Brain microvascular endothelial cell (primary cell): ENCODE data around the gene C16orf74.

Experiments used
- DNase-seq: peaks from one replicate; pipeline ENCODE4 v3.0.0-alpha.2; 2020
- H3K27ac ChIP-seq: fragments of 250-450 bp; sonication (Bioruptor Pico); 2 replicates; pipeline ENCODE4 v1.5.1; 2020; ENCODE audit warnings: mild to moderate bottlenecking, moderate library complexity
- H3K27me3 ChIP-seq: fragments of 250-450 bp; sonication (Bioruptor Pico); replicated peaks from 2 replicates; pipeline ENCODE4 v1.5.1; 2020; ENCODE audit warnings: mild to moderate bottlenecking
- H3K36me3 ChIP-seq: fragments of 250-450 bp; sonication (Bioruptor Pico); replicated peaks from 2 replicates; pipeline ENCODE4 v1.5.1; 2020; ENCODE audit warnings: mild to moderate bottlenecking
- H3K4me3 ChIP-seq: 2 replicates; pipeline ENCODE4 v1.5.1; 2011; ENCODE audit warnings: low read depth, mild to moderate bottlenecking, control low read depth, low read length, moderate library complexity
- in situ Hi-C: cut with HindIII; loops from 2 replicates; pipeline ENCODE4 v1.10.0; 2017; ENCODE audit warnings: low sequenced_read_pairs, low pct_ligation_motif_present
- TF ChIP-seq, protein P1 (sequence below): IDR thresholded peaks from 2 replicates; pipeline ENCODE4 v1.5.1; 2011; ENCODE audit warnings: low read depth, mild to moderate bottlenecking, moderate library complexity, low read length, control low read depth, inconsistent platforms; ENCODE audit errors: missing control alignments

The C16orf74 gene

DNA sequence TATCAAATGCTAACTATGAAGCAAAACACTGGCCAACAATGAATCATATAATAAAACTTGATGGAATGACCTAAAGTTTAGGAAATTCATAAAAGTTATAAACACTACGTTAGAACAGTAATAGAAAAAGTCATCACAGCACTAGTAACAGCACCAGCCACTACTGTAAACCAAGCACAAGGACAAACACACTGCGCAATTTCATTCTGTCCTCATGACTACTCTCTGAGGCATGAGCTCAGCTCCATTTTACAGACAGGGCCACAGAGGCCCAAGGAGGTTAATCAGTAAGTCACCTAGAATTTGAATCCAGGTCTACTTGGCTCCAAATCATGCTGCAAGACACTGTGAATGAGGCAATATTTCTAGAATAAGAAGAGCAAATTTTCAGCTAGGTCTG is 35.0 kb upstream of the C16orf74 start:
- TF ChIP-seq, protein P1, sequence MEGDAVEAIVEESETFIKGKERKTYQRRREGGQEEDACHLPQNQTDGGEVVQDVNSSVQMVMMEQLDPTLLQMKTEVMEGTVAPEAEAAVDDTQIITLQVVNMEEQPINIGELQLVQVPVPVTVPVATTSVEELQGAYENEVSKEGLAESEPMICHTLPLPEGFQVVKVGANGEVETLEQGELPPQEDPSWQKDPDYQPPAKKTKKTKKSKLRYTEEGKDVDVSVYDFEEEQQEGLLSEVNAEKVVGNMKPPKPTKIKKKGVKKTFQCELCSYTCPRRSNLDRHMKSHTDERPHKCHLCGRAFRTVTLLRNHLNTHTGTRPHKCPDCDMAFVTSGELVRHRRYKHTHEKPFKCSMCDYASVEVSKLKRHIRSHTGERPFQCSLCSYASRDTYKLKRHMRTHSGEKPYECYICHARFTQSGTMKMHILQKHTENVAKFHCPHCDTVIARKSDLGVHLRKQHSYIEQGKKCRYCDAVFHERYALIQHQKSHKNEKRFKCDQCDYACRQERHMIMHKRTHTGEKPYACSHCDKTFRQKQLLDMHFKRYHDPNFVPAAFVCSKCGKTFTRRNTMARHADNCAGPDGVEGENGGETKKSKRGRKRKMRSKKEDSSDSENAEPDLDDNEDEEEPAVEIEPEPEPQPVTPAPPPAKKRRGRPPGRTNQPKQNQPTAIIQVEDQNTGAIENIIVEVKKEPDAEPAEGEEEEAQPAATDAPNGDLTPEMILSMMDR, result no peak
- H3K36me3 ChIP-seq, result peaks cover 31% of the 10 kb centered on the region
- in situ Hi-C loops, result no loop called here

DNA sequence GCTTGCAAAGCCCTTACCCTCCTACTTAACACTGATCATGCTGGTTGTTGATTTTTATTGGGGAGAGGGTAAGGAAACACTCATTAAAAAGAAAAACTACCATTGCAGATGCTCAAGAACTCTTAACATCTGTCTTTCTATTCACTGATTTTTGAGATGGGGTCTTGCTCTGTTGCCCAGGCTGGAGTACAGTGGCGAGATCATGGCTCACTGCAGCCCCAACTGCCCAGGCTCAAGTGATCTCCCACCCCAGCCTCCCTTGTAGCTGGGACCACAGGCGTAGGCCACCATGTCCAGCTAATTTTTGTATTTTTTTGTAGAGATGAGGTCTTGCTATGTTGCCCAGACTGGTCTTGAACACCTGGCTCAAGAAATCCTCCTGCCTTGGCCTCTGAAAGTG is 33.9 kb upstream of the C16orf74 start:
- TF ChIP-seq, protein P1, result no peak

More for the DNA sequence above, 35.0 kb upstream of the C16orf74 start:
- Histone ChIP-seq H3K27me3 (no peaks in the 10 kb centered on the region), H3K27ac (no peak overlapping the region), H3K4me3 (no peak overlapping the region)
- no peak for DNase-seq

DNA sequence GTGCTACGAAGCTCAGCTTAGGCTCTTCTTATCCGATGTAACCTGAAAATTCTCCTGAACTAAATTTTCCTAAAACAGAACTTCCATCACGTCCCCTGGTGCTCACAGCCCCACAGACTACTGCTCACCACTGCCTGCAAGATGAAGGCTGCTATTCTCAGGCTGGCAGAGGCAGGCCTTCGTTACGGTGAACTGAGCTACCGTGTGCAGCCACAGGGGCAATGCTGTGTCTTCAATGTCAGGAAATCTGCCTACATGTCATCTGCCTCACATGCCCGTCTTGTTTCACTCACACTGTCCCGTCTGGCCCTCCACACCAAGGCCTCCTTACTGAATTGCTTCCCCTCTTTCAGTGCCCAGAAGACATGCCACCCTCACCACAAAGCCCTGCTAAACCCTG is 32.5 kb upstream of the C16orf74 start:
- DNase-seq, result no peak
- TF ChIP-seq, protein P1, result no peak
- Histone ChIP-seq H3K27me3 (no peaks in the 10 kb centered on the region), H3K36me3 (peaks cover 53% of the 10 kb centered on the region), H3K4me3 (no peak overlapping the region), H3K27ac (no peak overlapping the region)
- in situ Hi-C loops, result no loop called here

More for the DNA sequence above, 33.9 kb upstream of the C16orf74 start:
- H3K36me3 ChIP-seq, result peaks cover 42% of the 10 kb centered on the region
- in situ Hi-C loops, result no loop called here
- H3K27ac ChIP-seq, result no peak overlapping the region
- no peaks in the 10 kb centered on the region for H3K27me3 ChIP-seq
- no peak for DNase-seq
- no peak overlapping the region for H3K4me3 ChIP-seq

DNA sequence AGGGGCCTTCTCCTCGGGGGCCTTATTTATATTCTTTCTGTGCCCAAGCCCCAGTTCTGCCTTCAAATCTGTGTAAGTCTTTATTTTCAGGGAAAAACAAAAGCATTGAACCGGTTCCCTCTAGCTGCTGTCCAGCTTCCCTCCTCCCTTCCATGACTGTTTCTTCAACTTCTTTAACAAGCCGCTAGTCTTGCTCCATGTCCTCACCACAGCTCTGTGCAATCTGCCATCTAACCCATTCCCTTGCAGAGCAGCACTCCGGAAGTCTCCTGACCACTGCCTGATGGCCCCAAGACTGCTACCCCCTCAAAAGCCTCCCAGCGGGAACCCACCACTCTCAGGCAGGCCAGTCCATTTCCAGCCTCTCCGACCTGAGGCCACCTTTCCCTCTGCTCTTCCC is 31.6 kb upstream of the C16orf74 start:
- TF ChIP-seq, protein P1, result no peak
- Histone ChIP-seq H3K4me3 (no peak overlapping the region), H3K27ac (no peak overlapping the region), H3K27me3 (no peaks in the 10 kb centered on the region), H3K36me3 (peaks cover 47% of the 10 kb centered on the region)
- DNase-seq, result no peak
- in situ Hi-C loops, result no loop called here

DNA sequence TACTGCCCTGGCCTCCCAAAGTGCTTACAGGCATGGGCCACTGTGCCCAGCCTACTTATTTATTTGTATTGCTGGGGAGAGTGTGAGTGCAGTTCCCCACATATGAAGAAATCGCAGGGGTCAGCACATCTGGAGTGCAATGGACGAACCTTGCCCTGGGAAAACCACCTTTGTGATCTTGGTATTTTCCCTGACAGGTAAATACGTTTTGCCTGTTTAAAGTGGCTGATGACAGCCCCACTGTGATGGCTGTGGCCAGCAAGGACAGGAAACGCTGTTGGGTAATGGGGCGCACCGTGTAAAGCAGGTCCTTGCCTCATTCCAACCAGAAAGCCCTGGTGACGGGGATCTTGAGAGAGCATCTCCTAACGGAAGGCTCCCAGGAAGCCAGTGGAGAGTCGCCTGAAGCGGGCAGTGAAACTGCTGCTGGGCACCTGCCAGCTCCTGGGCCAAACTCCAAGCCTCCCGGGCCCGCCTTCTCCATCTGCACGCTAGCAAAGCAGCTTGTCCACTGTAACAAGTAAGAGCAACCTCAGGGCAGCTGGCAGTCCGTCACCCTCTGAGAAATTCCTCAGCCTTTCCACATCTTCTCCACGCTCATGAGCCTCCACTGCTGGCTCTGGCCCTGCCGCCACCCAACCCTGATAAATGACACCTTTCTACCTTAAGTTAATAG is 30.9 kb upstream of the C16orf74 start:
- no peak for DNase-seq
- Histone ChIP-seq H3K27ac (no peak overlapping the region), H3K4me3 (no peak overlapping the region), H3K27me3 (no peaks in the 10 kb centered on the region), H3K36me3 (peaks cover 44% of the 10 kb centered on the region)
- TF ChIP-seq, protein P1, result no peak
- in situ Hi-C loops, result no loop called here

DNA sequence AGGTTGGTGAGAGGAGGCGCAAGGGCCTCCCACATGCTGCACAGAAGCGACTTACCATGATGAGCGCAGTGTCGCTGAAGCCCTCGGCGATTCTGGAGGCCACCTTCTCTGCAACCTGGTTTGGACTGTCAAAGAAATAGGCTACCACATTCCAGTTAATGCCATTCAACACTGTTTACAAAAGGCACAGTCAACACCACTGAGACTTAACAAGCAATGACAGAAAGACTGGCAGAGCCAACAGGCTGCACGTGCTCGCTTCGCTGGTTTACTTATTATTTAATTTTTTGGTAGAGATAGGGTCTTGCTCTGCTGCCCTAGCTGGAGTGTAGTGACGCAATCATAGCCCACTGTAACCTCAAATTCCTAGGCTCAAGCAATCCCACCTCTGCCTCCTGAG is 30.3 kb upstream of the C16orf74 start:
- Histone ChIP-seq H3K27ac (no peak overlapping the region), H3K36me3 (peaks cover 41% of the 10 kb centered on the region), H3K4me3 (no peak overlapping the region), H3K27me3 (no peaks in the 10 kb centered on the region)
- in situ Hi-C loops, result no loop called here
- TF ChIP-seq, protein P1, result no peak
- no peak for DNase-seq
